ENCODE measurements around the gene KRTAP2-3. TPM values are rescaled to one million over a fixed set of nuclear protein-coding genes. Genes with fewer than 3 reads are reported as not detected.

KRTAP2-3 gene
- total and polyA plus RNA-seq, 2 experiments from 2014 or later, result not detected

DNA sequence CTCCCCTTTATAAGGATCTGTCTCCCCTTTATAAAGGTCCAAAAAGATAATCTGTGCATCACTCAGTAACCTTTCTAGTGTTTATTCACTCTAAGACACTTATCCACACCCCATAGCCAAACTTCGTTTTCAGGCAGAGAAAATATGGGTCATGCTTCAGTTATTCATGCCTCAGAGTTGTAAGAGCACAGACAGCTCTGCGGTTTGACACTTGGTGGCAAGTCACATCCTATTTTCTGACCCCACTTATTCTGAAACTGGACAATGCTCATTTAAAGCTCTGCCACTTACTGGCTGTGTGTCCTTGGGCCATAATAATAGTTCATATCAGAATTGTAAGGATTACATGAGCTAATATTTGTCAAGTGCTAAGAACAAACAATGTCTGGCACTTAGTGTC, 10.8 kb downstream of the KRTAP2-3 start (continued):
- TF ChIP-seq ZNF114 (CRISPR knock-in tag; IDR thresholded peaks at IDR 0.05) (no peak), CTCF (conservative IDR thresholded peaks at IDR 0.05; ENCODE audit: low read depth in 2 of 2) (no peak), REST (IDR thresholded peaks at IDR 0.05; ENCODE audit: unreplicated experiment) (no peak), NANOG (IDR thresholded peaks at IDR 0.05; ENCODE audit: borderline replicate concordance) (no peak), JUNB (IDR thresholded peaks at IDR 0.05; ENCODE audit: unreplicated experiment) (no peak), ZNF331 (CRISPR knock-in tag; IDR thresholded peaks at IDR 0.05; ENCODE audit: low read depth) (no peak), EZH2 (IDR thresholded peaks at IDR 0.05; ENCODE audit: low read depth, unreplicated experiment) (no peak), CREB1 (CRISPR knock-in tag; IDR thresholded peaks at IDR 0.05; ENCODE audit: low read depth) (no peak), POLR2AphosphoS5 (IDR thresholded peaks at IDR 0.05; ENCODE audit: low read depth) (no peak), STAT1 (IDR thresholded peaks at IDR 0.05; ENCODE audit: unreplicated experiment) (no peak), EZH2phosphoT487 (IDR thresholded peaks at IDR 0.05; ENCODE audit: unreplicated experiment) (no peak)
- TF ChIP-seq, protein P1, sequence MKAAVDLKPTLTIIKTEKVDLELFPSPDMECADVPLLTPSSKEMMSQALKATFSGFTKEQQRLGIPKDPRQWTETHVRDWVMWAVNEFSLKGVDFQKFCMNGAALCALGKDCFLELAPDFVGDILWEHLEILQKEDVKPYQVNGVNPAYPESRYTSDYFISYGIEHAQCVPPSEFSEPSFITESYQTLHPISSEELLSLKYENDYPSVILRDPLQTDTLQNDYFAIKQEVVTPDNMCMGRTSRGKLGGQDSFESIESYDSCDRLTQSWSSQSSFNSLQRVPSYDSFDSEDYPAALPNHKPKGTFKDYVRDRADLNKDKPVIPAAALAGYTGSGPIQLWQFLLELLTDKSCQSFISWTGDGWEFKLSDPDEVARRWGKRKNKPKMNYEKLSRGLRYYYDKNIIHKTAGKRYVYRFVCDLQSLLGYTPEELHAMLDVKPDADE (IDR thresholded peaks at IDR 0.05), result no peak

- no peak overlapping the region for H3K27ac Mint-ChIP-seq
- no peaks in the 10 kb centered on the region for H3K79me2 ChIP-seq (replicated peaks; ENCODE audit: insufficient read depth)
- H3K4me1 Mint-ChIP-seq, result peaks cover 16% of the 10 kb centered on the region
- ATAC-seq (no peak), DNase-seq (ENCODE audit: low spot score) (no peak)
- H3K36me3 Mint-ChIP-seq (ENCODE audit: low read depth), result 0 out of 3 replicates have a peak, but pooled peaks cover under 1% of the 10 kb centered on the region
- H3K9me3 Mint-ChIP-seq, result peaks cover 2% of the 10 kb centered on the region; the same call in 1 of the 3 replicates
- H3F3A ChIP-seq (replicated peaks; ENCODE audit: low read depth), result no peaks in the 10 kb centered on the region
- no peak overlapping the region for H3K4me2 ChIP-seq
- H3K36me3 ChIP-seq (ENCODE audit: insufficient read depth), result no peaks in the 10 kb centered on the region
- no peaks in the 10 kb centered on the region for H3K27me3 ChIP-seq (ENCODE audit: insufficient read depth)
- peaks cover 2% of the 10 kb centered on the region for H3K27me3 Mint-ChIP-seq (ENCODE audit: insufficient read depth, low read depth, poor library complexity)
- H3K4me1 ChIP-seq (ENCODE audit: insufficient read depth), result peaks cover 8% of the 10 kb centered on the region
- no peak overlapping the region for H3K4me3 Mint-ChIP-seq
- H3K4me3 ChIP-seq, result no peak overlapping the region
- no peak overlapping the region; the same call in 1 of the 2 replicates for H2AFZ ChIP-seq
- no peak overlapping the region for H3K27ac ChIP-seq (ENCODE audit: low read depth)
- H3K9me2 ChIP-seq (ENCODE audit: insufficient read depth), result no peaks in the 10 kb centered on the region
- H4K20me1 ChIP-seq (replicated peaks; ENCODE audit: insufficient read depth), result no peaks in the 10 kb centered on the region
- no peak for TF ChIP-seq NANOG (IDR thresholded peaks at IDR 0.05; ENCODE audit: borderline replicate concordance)
- TF ChIP-seq EZH2phosphoT487 (IDR thresholded peaks at IDR 0.05; ENCODE audit: unreplicated experiment), result no peak
- no peak for TF ChIP-seq ZNF331 (CRISPR knock-in tag; IDR thresholded peaks at IDR 0.05; ENCODE audit: low read depth)
- no peak for TF ChIP-seq POLR2AphosphoS5 (IDR thresholded peaks at IDR 0.05; ENCODE audit: low read depth)
- TF ChIP-seq, protein P2, sequence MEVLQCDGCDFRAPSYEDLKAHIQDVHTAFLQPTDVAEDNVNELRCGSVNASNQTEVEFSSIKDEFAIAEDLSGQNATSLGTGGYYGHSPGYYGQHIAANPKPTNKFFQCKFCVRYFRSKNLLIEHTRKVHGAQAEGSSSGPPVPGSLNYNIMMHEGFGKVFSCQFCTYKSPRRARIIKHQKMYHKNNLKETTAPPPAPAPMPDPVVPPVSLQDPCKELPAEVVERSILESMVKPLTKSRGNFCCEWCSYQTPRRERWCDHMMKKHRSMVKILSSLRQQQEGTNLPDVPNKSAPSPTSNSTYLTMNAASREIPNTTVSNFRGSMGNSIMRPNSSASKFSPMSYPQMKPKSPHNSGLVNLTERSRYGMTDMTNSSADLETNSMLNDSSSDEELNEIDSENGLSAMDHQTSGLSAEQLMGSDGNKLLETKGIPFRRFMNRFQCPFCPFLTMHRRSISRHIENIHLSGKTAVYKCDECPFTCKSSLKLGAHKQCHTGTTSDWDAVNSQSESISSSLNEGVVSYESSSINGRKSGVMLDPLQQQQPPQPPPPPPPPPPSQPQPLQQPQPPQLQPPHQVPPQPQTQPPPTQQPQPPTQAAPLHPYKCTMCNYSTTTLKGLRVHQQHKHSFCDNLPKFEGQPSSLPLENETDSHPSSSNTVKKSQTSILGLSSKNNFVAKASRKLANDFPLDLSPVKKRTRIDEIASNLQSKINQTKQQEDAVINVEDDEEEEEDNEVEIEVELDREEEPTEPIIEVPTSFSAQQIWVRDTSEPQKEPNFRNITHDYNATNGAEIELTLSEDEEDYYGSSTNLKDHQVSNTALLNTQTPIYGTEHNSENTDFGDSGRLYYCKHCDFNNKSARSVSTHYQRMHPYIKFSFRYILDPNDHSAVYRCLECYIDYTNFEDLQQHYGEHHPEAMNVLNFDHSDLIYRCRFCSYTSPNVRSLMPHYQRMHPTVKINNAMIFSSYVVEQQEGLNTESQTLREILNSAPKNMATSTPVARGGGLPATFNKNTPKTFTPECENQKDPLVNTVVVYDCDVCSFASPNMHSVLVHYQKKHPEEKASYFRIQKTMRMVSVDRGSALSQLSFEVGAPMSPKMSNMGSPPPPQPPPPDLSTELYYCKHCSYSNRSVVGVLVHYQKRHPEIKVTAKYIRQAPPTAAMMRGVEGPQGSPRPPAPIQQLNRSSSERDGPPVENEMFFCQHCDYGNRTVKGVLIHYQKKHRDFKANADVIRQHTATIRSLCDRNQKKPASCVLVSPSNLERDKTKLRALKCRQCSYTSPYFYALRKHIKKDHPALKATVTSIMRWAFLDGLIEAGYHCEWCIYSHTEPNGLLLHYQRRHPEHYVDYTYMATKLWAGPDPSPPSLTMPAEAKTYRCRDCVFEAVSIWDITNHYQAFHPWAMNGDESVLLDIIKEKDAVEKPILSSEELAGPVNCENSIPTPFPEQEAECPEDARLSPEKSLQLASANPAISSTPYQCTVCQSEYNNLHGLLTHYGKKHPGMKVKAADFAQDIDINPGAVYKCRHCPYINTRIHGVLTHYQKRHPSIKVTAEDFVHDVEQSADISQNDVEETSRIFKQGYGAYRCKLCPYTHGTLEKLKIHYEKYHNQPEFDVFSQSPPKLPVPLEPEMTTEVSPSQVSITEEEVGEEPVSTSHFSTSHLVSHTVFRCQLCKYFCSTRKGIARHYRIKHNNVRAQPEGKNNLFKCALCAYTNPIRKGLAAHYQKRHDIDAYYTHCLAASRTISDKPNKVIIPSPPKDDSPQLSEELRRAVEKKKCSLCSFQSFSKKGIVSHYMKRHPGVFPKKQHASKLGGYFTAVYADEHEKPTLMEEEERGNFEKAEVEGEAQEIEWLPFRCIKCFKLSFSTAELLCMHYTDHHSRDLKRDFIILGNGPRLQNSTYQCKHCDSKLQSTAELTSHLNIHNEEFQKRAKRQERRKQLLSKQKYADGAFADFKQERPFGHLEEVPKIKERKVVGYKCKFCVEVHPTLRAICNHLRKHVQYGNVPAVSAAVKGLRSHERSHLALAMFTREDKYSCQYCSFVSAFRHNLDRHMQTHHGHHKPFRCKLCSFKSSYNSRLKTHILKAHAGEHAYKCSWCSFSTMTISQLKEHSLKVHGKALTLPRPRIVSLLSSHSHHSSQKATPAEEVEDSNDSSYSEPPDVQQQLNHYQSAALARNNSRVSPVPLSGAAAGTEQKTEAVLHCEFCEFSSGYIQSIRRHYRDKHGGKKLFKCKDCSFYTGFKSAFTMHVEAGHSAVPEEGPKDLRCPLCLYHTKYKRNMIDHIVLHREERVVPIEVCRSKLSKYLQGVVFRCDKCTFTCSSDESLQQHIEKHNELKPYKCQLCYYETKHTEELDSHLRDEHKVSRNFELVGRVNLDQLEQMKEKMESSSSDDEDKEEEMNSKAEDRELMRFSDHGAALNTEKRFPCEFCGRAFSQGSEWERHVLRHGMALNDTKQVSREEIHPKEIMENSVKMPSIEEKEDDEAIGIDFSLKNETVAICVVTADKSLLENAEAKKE (CRISPR knock-in tag; IDR thresholded peaks at IDR 0.05), result no peak
These were observed 11.5 kb downstream of the KRTAP2-3 start for GRCh38 chr17:41048441-41048840.

Data from GM23338 (cell line).